Liver (tissue), 9 donors: Measurements from ENCODE around the gene COQ2. TPM values are rescaled to one million over a fixed set of nuclear protein-coding genes. Genes with fewer than 3 reads are reported as not detected.

Experiments used
- DNase-seq: peaks from one replicate; pipeline ENCODE4 v3.0.0-alpha.2; 2017; ENCODE audit warnings: low spot score
- H3K27ac ChIP-seq, 2 donors: one replicate each; pipeline ENCODE4 v1.7.0; 2013; ENCODE audit warnings: inconsistent platforms in 2 of 2, low read length in 2 of 2, control low read depth in 1 of 2, low read depth in 1 of 2, mild to moderate bottlenecking in 1 of 2
- H3K27me3 ChIP-seq, 4 donors: one replicate each; pipeline versions ENCODE4 v1.6.1 to v1.7.0; 2013; ENCODE audit warnings: low read length in 3 of 4, inconsistent platforms in 1 of 4, mild to moderate bottlenecking in 1 of 4, moderate library complexity in 1 of 4; ENCODE audit not compliant: control insufficient read depth in 4 of 4, insufficient read depth in 4 of 4
- H3K36me3 ChIP-seq, 4 donors: one replicate each; pipeline versions ENCODE4 v1.6.1 to v1.7.0; 2013; ENCODE audit warnings: low read length in 3 of 4, mild to moderate bottlenecking in 3 of 4, low read depth in 1 of 4, moderate library complexity in 1 of 4; ENCODE audit not compliant: control insufficient read depth in 4 of 4, insufficient read depth in 3 of 4
- H3K4me1 ChIP-seq, 4 donors: one replicate each; pipeline versions ENCODE4 v1.6.1 to v1.7.0; 2013; ENCODE audit warnings: low read length in 3 of 4, mild to moderate bottlenecking in 3 of 4, moderate library complexity in 1 of 4; ENCODE audit not compliant: control insufficient read depth in 4 of 4, insufficient read depth in 4 of 4
- H3K4me3 ChIP-seq, 3 donors: one replicate each; pipeline versions ENCODE4 v1.6.1 to v1.7.0; 2013; ENCODE audit warnings: low read length in 3 of 3, control low read depth in 1 of 3, low read depth in 1 of 3, mild to moderate bottlenecking in 1 of 3
- H3K9ac ChIP-seq, 2 donors: one replicate each; pipeline ENCODE4 v1.7.0; 2013; ENCODE audit warnings: low read length in 2 of 2, mild to moderate bottlenecking in 2 of 2, moderate library complexity in 2 of 2, control low read depth in 1 of 2, low read depth in 1 of 2
- H3K9me3 ChIP-seq, 4 donors: one replicate each; pipeline versions ENCODE4 v1.6.1 to v1.7.0; 2013; ENCODE audit warnings: low read length in 3 of 4; ENCODE audit not compliant: control insufficient read depth in 4 of 4
- ATF3 ChIP-seq: IDR thresholded peaks from 2 replicates; pipeline ENCODE4 v1.6.1; 2016; ENCODE audit warnings: antibody characterized with exemption
- EGR1 ChIP-seq, 2 donors: IDR thresholded peaks; 2 replicates each; pipeline ENCODE4 v1.6.1; 2016 to 2018; ENCODE audit warnings: antibody characterized with exemption in 2 of 2, low read depth in 2 of 2
- FOXA1 ChIP-seq: IDR thresholded peaks from 2 replicates; pipeline ENCODE4 v1.6.1; 2016; ENCODE audit warnings: antibody characterized with exemption
- FOXA2 ChIP-seq: IDR thresholded peaks from 2 replicates; pipeline ENCODE4 v1.6.1; 2016; ENCODE audit warnings: antibody characterized with exemption
- GABPA ChIP-seq, 2 donors: IDR thresholded peaks in 1 of 2; conservative IDR thresholded peaks in 1 of 2; 2 replicates each; pipeline ENCODE4 v1.6.1; 2016; ENCODE audit warnings: antibody characterized with exemption in 2 of 2, mild to moderate bottlenecking in 1 of 2, moderate library complexity in 1 of 2
- HNF4A ChIP-seq, 2 donors: conservative IDR thresholded peaks; 2 replicates each; pipeline ENCODE4 v1.6.1; 2016; ENCODE audit warnings: antibody characterized with exemption in 2 of 2, mild to moderate bottlenecking in 2 of 2
- HNF4G ChIP-seq: IDR thresholded peaks from 2 replicates; pipeline ENCODE4 v1.6.1; 2016; ENCODE audit warnings: antibody characterized with exemption
- JUND ChIP-seq, 2 donors: IDR thresholded peaks; 2 replicates each; pipeline ENCODE4 v1.6.1; 2016; ENCODE audit warnings: antibody characterized with exemption in 2 of 2
- NR2F2 ChIP-seq: IDR thresholded peaks from 2 replicates; pipeline ENCODE4 v1.6.1; 2016; ENCODE audit warnings: antibody characterized with exemption
- RAD21 ChIP-seq, 2 donors: IDR thresholded peaks; 2 replicates each; pipeline ENCODE4 v1.6.1; 2016; ENCODE audit warnings: antibody characterized with exemption in 2 of 2, mild to moderate bottlenecking in 2 of 2
- REST ChIP-seq: IDR thresholded peaks from 2 replicates; pipeline ENCODE4 v1.6.1; 2016; ENCODE audit warnings: antibody characterized with exemption, mild to moderate bottlenecking
- RXRA ChIP-seq, 2 donors: IDR thresholded peaks; 2 replicates each; pipeline ENCODE4 v1.6.1; 2017 to 2018; ENCODE audit warnings: antibody characterized with exemption in 2 of 2, mild to moderate bottlenecking in 1 of 2
- SP1 ChIP-seq: IDR thresholded peaks from 2 replicates; pipeline ENCODE4 v1.6.1; 2018; ENCODE audit warnings: antibody characterized with exemption, mild to moderate bottlenecking
- TAF1 ChIP-seq: conservative IDR thresholded peaks from 2 replicates; pipeline ENCODE4 v1.6.1; 2016; ENCODE audit warnings: antibody characterized with exemption, mild to moderate bottlenecking
- YY1 ChIP-seq: IDR thresholded peaks from 2 replicates; pipeline ENCODE4 v1.6.1; 2016; ENCODE audit warnings: antibody characterized with exemption, mild to moderate bottlenecking
- ZBTB33 ChIP-seq: IDR thresholded peaks from 2 replicates; pipeline ENCODE4 v1.6.1; 2016; ENCODE audit warnings: antibody characterized with exemption
- WGBS: extraction: QIAGEN DNeasy Blood & Tissue Kit; methylation state at CpG from one replicate; pipeline ENCODE4 v1.1.7; 2013; 5-methylcytosine and 5-hydroxymethylcytosine counted together
- polyA plus RNA-seq, 2 donors: library from polyadenylated mRNA; stranded (reverse) in 1 of 2; unstranded in 1 of 2; fragments of 200-250 nt in 1 of 2; fragments of >200 nt in 1 of 2; fragmentation: Nextera tagmentation in 1 of 2; extraction: Ambion mirVana in 1 of 2; gene quantifications; one replicate each; pipeline versions ENCODE4 v1.2.1 to v1.2.3, GENCODE V29; 2013 to 2015
- total RNA-seq, 2 donors: library from RNA; depleted of rRNA; stranded (reverse); fragments of >200 nt; gene quantifications; one replicate each; pipeline ENCODE4 v1.2.3, GENCODE V29; 2014
- TF ChIP-seq, protein P1 (sequence below): fragments of 150-350 bp; IDR thresholded peaks from 2 replicates; pipeline ENCODE4 v1.5.1; 2017; ENCODE audit warnings: improper control_type of control experiment, low read depth, low read length; ENCODE audit not compliant: missing input control
- TF ChIP-seq, protein P2 (sequence below): IDR thresholded peaks from 2 replicates; pipeline ENCODE4 v1.6.1; 2016; ENCODE audit warnings: antibody characterized with exemption
- donor health status: healthy.
- donor health status: healthy.
- donor health status: healthy.
- donor health status: healthy.
- donor health status: healthy.

COQ2 gene
- total and polyA plus RNA-seq, 4 donors = 8.6 to 13.6 (median 10.8) TPM

- TF ChIP-seq SP1 = no peak
- TF ChIP-seq, protein P1, sequence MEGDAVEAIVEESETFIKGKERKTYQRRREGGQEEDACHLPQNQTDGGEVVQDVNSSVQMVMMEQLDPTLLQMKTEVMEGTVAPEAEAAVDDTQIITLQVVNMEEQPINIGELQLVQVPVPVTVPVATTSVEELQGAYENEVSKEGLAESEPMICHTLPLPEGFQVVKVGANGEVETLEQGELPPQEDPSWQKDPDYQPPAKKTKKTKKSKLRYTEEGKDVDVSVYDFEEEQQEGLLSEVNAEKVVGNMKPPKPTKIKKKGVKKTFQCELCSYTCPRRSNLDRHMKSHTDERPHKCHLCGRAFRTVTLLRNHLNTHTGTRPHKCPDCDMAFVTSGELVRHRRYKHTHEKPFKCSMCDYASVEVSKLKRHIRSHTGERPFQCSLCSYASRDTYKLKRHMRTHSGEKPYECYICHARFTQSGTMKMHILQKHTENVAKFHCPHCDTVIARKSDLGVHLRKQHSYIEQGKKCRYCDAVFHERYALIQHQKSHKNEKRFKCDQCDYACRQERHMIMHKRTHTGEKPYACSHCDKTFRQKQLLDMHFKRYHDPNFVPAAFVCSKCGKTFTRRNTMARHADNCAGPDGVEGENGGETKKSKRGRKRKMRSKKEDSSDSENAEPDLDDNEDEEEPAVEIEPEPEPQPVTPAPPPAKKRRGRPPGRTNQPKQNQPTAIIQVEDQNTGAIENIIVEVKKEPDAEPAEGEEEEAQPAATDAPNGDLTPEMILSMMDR = no peak
- no peak for TF ChIP-seq RXRA (IDR thresholded peaks at IDR 0.05)
- no peak for TF ChIP-seq HNF4G
- TF ChIP-seq FOXA2 = no peak
- Histone ChIP-seq H3K27ac (no peak overlapping the region), H3K9ac (no peak overlapping the region), H3K4me3 (no peak overlapping the region), H3K9me3 (no peaks in the 10 kb centered on the region), H3K27me3 (no peaks in the 10 kb centered on the region), H3K36me3 (peaks cover 7 to 20% (median 9%) of the 10 kb centered on the region in 4 donors), H3K4me1 (no peaks in the 10 kb centered on the region)
- WGBS = 49% methylated on average over 2 of the region's 2 CpGs
- no peak for DNase-seq
Measured at GRCh38 chr4:83268491-83268890, 16.1 kb downstream of the COQ2 start.

GRCh38 chr4:83267830-83268475, 16.6 kb downstream of the COQ2 start:
- WGBS = 96% methylated on average over 3 of the region's 3 CpGs
- Histone ChIP-seq H3K27ac (no peak overlapping the region), H3K4me3 (no peak overlapping the region), H3K9ac (no peak overlapping the region), H3K9me3 (no peaks in the 10 kb centered on the region), H3K36me3 (peaks cover 7 to 20% (median 9%) of the 10 kb centered on the region in 4 donors), H3K27me3 (no peaks in the 10 kb centered on the region), H3K4me1 (no peaks in the 10 kb centered on the region)
- TF ChIP-seq GABPA (IDR thresholded peaks at IDR 0.05 in 1 of 2, conservative IDR thresholded peaks at IDR 0.05 in 1 of 2) (no peak), RAD21 (IDR thresholded peaks at IDR 0.05) (no peak), ATF3 (no peak), EGR1 (IDR thresholded peaks at IDR 0.05; ENCODE audit: low read depth in 2 of 2) (no peak), REST (no peak), FOXA2 (no peak), YY1 (no peak), SP1 (no peak), ZBTB33 (no peak), HNF4G (no peak), HNF4A (conservative IDR thresholded peaks at IDR 0.05) (no peak), NR2F2 (no peak), FOXA1 (no peak), RXRA (IDR thresholded peaks at IDR 0.05) (no peak), TAF1 (no peak), JUND (IDR thresholded peaks at IDR 0.05) (no peak)
- TF ChIP-seq, protein P2, sequence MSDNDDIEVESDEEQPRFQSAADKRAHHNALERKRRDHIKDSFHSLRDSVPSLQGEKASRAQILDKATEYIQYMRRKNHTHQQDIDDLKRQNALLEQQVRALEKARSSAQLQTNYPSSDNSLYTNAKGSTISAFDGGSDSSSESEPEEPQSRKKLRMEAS = no peak
- TF ChIP-seq, protein P1 = no peak
- DNase-seq = no peak
